K562 (cell line): ENCODE data around the gene ISM1. TPM values are rescaled to one million over a fixed set of nuclear protein-coding genes. Genes with fewer than 3 reads are reported as not detected.

Experiments
- ATAC-seq: fragments of 200-7000 bp; cut with Tn5 transposase; 3 replicates; pipeline ENCODE4 v1.9.1; 2020; ENCODE audit warnings: moderate library complexity
- BruUV-seq: library from RNA; stranded (reverse); fragments of 400-500 nt; replicated peaks from 2 replicates; lab custom pipeline; 2021; lab: Mats Ljungman, UMichigan
- CTCF ChIA-PET: fragments of 300-600 bp; formaldehyde crosslinking; extraction: SDS; loops from one replicate; lab custom pipeline; 2021; ENCODE audit warnings: low intra/inter-chr PET ratio; lab: Yijun Ruan, JAX
- POLR2A ChIA-PET: fragments of 300-600, 350-650 bp; sonication (Branson Sonifier 250); formaldehyde crosslinking; extraction: SDS; loops from one replicate; lab custom pipeline; 2021; ENCODE audit warnings: antibody characterized with exemption, inconsistent platforms; lab: Yijun Ruan, JAX
- DNase-seq, 4 experiments: peaks; one replicate each; pipeline versions ENCODE4 v3.0.0 to v3.0.0-alpha.2; 2011 to 2018; ENCODE audit warnings: low spot score in 3 of 4, mixed read lengths in 3 of 4; ENCODE audit errors: extremely low read depth in 1 of 4
- FAIRE-seq: peaks from 2 replicates; lab custom pipeline; 2011; peaks lifted over from hg19 to GRCh38; lab: Jason Lieb, UNC
- H2AFZ ChIP-seq: 2 replicates; pipeline ENCODE4 v1.6.0; 2011; ENCODE audit warnings: low read depth, low read length, control low read depth, inconsistent platforms
- H3K27ac ChIP-seq: fragments of 200-600 bp; 3 replicates; pipeline ENCODE4 v1.8.0; 2011; ENCODE audit warnings: low read depth, mild to moderate bottlenecking, control low read depth, inconsistent platforms, low read length, moderate library complexity, mixed read lengths; ENCODE audit errors: extremely low read depth
- H3K27me3 ChIP-seq, 2 experiments: fragments of 300-600 bp in 1 of 2; 2 replicates in 1 of 2; 3 replicates in 1 of 2; pipeline versions ENCODE4 v1.6.0 to v1.8.0; 2011; ENCODE audit warnings: inconsistent platforms in 2 of 2, low read length in 2 of 2, mild to moderate bottlenecking in 1 of 2, mixed read lengths in 1 of 2, moderate library complexity in 1 of 2; ENCODE audit not compliant: control insufficient read depth in 2 of 2, insufficient read depth in 2 of 2
- H3K36me3 ChIP-seq: fragments of 300-600 bp; 3 replicates; pipeline ENCODE4 v1.8.0; 2011; ENCODE audit warnings: mild to moderate bottlenecking, low read length, inconsistent platforms; ENCODE audit not compliant: control insufficient read depth, insufficient read depth
- H3K4me1 ChIP-seq, 2 experiments: fragments of 200-600 bp in 1 of 2; replicated peaks in 1 of 2; 2 replicates in 1 of 2; 3 replicates in 1 of 2; pipeline versions ENCODE4 v1.5.1 to v1.8.0; 2011; ENCODE audit warnings: inconsistent platforms in 2 of 2, low read length in 2 of 2, mild to moderate bottlenecking in 1 of 2, mixed read lengths in 1 of 2, moderate library complexity in 1 of 2; ENCODE audit not compliant: control insufficient read depth in 2 of 2, insufficient read depth in 2 of 2
- H3K4me2 ChIP-seq: 2 replicates; pipeline ENCODE4 v1.6.1; 2011; ENCODE audit warnings: low read length, control low read depth, inconsistent platforms, mixed read lengths; ENCODE audit not compliant: insufficient read depth
- H3K4me3 ChIP-seq: fragments of 200-600 bp; sonication (generic), shearing (Covaris generic); 2 replicates; pipeline ENCODE4 v1.5.1; 2016; ENCODE audit warnings: control low read depth, inconsistent platforms
- H3K79me2 ChIP-seq: fragments of 200-600 bp; 3 replicates; pipeline ENCODE4 v1.8.0; 2011; ENCODE audit warnings: low read length, inconsistent platforms; ENCODE audit not compliant: control insufficient read depth, insufficient read depth
- H3K9ac ChIP-seq, 2 experiments: 2 replicates each; pipeline versions ENCODE4 v1.6.0 to v1.6.1; 2011; ENCODE audit warnings: low read depth in 2 of 2, low read length in 2 of 2, control low read depth in 1 of 2, inconsistent platforms in 1 of 2, mild to moderate bottlenecking in 1 of 2, mixed read lengths in 1 of 2; ENCODE audit not compliant: insufficient read depth in 1 of 2
- H3K9me1 ChIP-seq: one replicate; pipeline ENCODE4 v1.6.0; 2011; ENCODE audit warnings: inconsistent platforms, mild to moderate bottlenecking, low read length, moderate library complexity; ENCODE audit not compliant: control insufficient read depth, insufficient read depth
- H3K9me3 ChIP-seq: replicated peaks from 2 replicates; pipeline ENCODE4 v1.5.1; 2011; ENCODE audit warnings: low read depth, low read length, inconsistent platforms; ENCODE audit not compliant: control insufficient read depth, insufficient read depth
- H4K20me1 ChIP-seq: replicated peaks from 2 replicates; pipeline ENCODE4 v1.6.1; 2011; ENCODE audit warnings: low read length, inconsistent platforms, mixed read lengths; ENCODE audit not compliant: control insufficient read depth, insufficient read depth
- ARID3B ChIP-seq: fragments of 250-450 bp; sonication (Bioruptor Pico); IDR thresholded peaks from 2 replicates; pipeline ENCODE4 v1.4.0; 2020; ENCODE audit warnings: borderline replicate concordance
- ATF7 ChIP-seq: fragments of 450-650 bp; IDR thresholded peaks from 2 replicates; pipeline ENCODE4 v1.7.1; 2014; ENCODE audit warnings: mild to moderate bottlenecking, moderate library complexity
- BRF2 ChIP-seq: IDR thresholded peaks from 3 replicates; pipeline ENCODE4 v1.6.1; 2011; ENCODE audit warnings: borderline replicate concordance, mild to moderate bottlenecking; ENCODE audit not compliant: insufficient read length, insufficient read depth
- EGR1 ChIP-seq: fragments of 450-650 bp; conservative IDR thresholded peaks from 2 replicates; pipeline ENCODE4 v1.6.1; 2017; ENCODE audit warnings: mild to moderate bottlenecking
- FOXJ2 ChIP-seq: fragments of 200-800 bp; sonication (Bioruptor generic); IDR thresholded peaks from 2 replicates; pipeline ENCODE4 v1.6.1; 2016; ENCODE audit warnings: missing genetic modification characterization, missing compliant biosample characterization
- OTX1 ChIP-seq: fragments of 450-650 bp; formaldehyde crosslinking; IDR thresholded peaks from 2 replicates; pipeline ENCODE4 v1.4.0; 2022; ENCODE audit warnings: mild to moderate bottlenecking
- PATZ1 ChIP-seq: fragments of 250-450 bp; sonication (Bioruptor Pico); IDR thresholded peaks from 2 replicates; pipeline ENCODE4 v1.5.0; 2020; ENCODE audit warnings: mild to moderate bottlenecking, borderline replicate concordance
- PCBP2 ChIP-seq: fragments of 200-400 bp; formaldehyde crosslinking; IDR thresholded peaks from 2 replicates; pipeline ENCODE4 v1.6.1; 2018; ENCODE audit warnings: low read length, low read depth, mild to moderate bottlenecking, moderate library complexity; ENCODE audit not compliant: poor library complexity, severe bottlenecking
- TRIM28 ChIP-seq: fragments of 450-650 bp; IDR thresholded peaks from 2 replicates; pipeline ENCODE4 v1.6.1; 2017
- ZNF140 ChIP-seq: fragments of 250-450 bp; sonication (Bioruptor Pico); IDR thresholded peaks from 2 replicates; pipeline ENCODE4 v1.8.0; 2021; ENCODE audit warnings: moderate library complexity, mild to moderate bottlenecking, inconsistent platforms
- WGBS: fragments of 100-300 bp; shearing (Covaris generic); methylation state at CpG from one replicate; pipeline ENCODE4 v1.1.6; 2016; ENCODE audit warnings: low coverage, mixed read lengths; ENCODE audit not compliant: insufficient coverage; ENCODE audit errors: missing lambda C conversion rate; 5-methylcytosine and 5-hydroxymethylcytosine counted together
- in situ Hi-C: fragments of 300-500 bp; cut with MboI; formaldehyde crosslinking; loops from 4 replicates; pipeline ENCODE4 v1.15.0; 2018; ENCODE audit warnings: inconsistent platforms, mixed read lengths
- intact Hi-C: fragments of 100-400 bp; cut with micrococcal nuclease; formaldehyde crosslinking; loops from 2 replicates; pipeline ENCODE4 v1.14.2; 2022
- polyA plus RNA-seq, 8 experiments: library from polyadenylated mRNA; depleted of rRNA in 4 of 8; stranded (reverse) in 5 of 8; unstranded in 3 of 8; fragments of >200 nt; fragmentation: Nextera tagmentation in 2 of 8; fragmentation: Illumina TruSeq in 1 of 8; extraction: Ambion mirVana in 2 of 8; extraction: Trizol in 1 of 8; gene quantifications; 2 replicates each; pipeline versions ENCODE4 v1.2.1 to v1.2.3, GENCODE V29; 2011 to 2014; ENCODE audit warnings: inconsistent platforms in 1 of 8, missing spikeins in 1 of 8
- total RNA-seq, 7 experiments: library from RNA; depleted of rRNA in 6 of 7; stranded (reverse); fragments of >200 nt in 6 of 7; fragmentation: Illumina TruSeq in 2 of 7; extraction: Trizol in 2 of 7; gene quantifications; 2 replicates each; pipeline versions ENCODE4 v1.2.1 to v1.2.3, GENCODE V29; 2011 to 2021; ENCODE audit warnings: low replicate concordance in 1 of 7
- TF ChIP-seq, protein P1 (sequence below): fragments of 450-650 bp; IDR thresholded peaks from 2 replicates; pipeline ENCODE4 v1.6.1; 2016; ENCODE audit warnings: borderline replicate concordance

The ISM1 gene
- total and polyA plus RNA-seq, 9 of the 15 experiments (the other 6 are each of a cell fraction or from before 2014, with no cell fraction given) = not detected

DNA sequence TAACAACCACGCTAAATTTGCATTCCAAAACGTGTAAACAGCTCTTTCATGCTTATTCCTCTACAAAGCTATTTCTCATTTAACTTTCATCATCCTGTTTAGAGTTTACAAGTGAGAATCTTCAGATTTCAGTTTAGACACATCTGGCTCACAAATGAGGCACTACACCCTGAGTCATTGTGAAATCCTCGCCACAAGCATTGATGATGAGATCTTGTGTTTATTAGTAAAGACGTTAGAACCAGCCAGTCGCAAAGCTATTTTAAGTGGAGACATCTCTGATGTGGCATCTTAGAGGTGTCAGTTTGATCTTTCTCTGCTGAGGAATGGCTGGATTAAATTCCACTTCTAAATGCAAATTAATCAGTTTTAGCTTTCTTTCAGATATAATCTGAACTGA is 8.3 kb upstream of the ISM1 start (continued):
- no peak for TF ChIP-seq ATF7

- 0% methylated on average over 1 of the region's 1 CpG for WGBS
- DNase-seq = no peak
- intact Hi-C loops = no loop called here
- no peaks in the 10 kb centered on the region for H3K9me3 ChIP-seq
- TF ChIP-seq BRF2 (no peak), ARID3B (CRISPR knock-in tag) (no peak), PCBP2 (no peak), FOXJ2 (tag) (no peak), TRIM28 (no peak), PATZ1 (CRISPR knock-in tag) (no peak), EGR1 (no peak), OTX1 (CRISPR knock-in tag) (no peak), ZNF140 (CRISPR knock-in tag) (no peak)
- TF ChIP-seq, protein P1, sequence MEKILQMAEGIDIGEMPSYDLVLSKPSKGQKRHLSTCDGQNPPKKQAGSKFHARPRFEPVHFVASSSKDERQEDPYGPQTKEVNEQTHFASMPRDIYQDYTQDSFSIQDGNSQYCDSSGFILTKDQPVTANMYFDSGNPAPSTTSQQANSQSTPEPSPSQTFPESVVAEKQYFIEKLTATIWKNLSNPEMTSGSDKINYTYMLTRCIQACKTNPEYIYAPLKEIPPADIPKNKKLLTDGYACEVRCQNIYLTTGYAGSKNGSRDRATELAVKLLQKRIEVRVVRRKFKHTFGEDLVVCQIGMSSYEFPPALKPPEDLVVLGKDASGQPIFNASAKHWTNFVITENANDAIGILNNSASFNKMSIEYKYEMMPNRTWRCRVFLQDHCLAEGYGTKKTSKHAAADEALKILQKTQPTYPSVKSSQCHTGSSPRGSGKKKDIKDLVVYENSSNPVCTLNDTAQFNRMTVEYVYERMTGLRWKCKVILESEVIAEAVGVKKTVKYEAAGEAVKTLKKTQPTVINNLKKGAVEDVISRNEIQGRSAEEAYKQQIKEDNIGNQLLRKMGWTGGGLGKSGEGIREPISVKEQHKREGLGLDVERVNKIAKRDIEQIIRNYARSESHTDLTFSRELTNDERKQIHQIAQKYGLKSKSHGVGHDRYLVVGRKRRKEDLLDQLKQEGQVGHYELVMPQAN = no peak
- in situ Hi-C loops = no loop called here
- no peaks in the 10 kb centered on the region for H3K79me2 ChIP-seq
- no peak for FAIRE-seq
- no peak for ATAC-seq
- H3K27ac ChIP-seq = no peak overlapping the region
- no peak overlapping the region for H2AFZ ChIP-seq
- no peaks in the 10 kb centered on the region for H3K9me1 ChIP-seq
- no TSS peak for BruUV-seq
- H3K4me2 ChIP-seq = no peak overlapping the region
- ChIA-PET CTCF (no interaction called here), POLR2A (interaction anchor here (0.6 kb wide), 1 partner anchor 161 kb away, joined by 3 read pairs; no protein-coding TSS in a partner anchor)
- H3K4me1 ChIP-seq = no peaks in the 10 kb centered on the region
- H3K4me3 ChIP-seq = no peak overlapping the region
- no peaks in the 10 kb centered on the region for H3K36me3 ChIP-seq
- no peaks in the 10 kb centered on the region for H3K27me3 ChIP-seq
- no peaks in the 10 kb centered on the region for H4K20me1 ChIP-seq
- H3K9ac ChIP-seq = no peak overlapping the region
These were observed 7.7 kb upstream of the ISM1 start for GRCh38 chr20:13213335-13213734.
